ENCODE results near the gene PTPRN2. TPM values are rescaled to one million over a fixed set of nuclear protein-coding genes. Genes with fewer than 3 reads are reported as not detected.

PTPRN2 gene
- total and polyA plus RNA-seq, 7 donors: 3.2 to 7.1 (median 5.5) TPM

DNA sequence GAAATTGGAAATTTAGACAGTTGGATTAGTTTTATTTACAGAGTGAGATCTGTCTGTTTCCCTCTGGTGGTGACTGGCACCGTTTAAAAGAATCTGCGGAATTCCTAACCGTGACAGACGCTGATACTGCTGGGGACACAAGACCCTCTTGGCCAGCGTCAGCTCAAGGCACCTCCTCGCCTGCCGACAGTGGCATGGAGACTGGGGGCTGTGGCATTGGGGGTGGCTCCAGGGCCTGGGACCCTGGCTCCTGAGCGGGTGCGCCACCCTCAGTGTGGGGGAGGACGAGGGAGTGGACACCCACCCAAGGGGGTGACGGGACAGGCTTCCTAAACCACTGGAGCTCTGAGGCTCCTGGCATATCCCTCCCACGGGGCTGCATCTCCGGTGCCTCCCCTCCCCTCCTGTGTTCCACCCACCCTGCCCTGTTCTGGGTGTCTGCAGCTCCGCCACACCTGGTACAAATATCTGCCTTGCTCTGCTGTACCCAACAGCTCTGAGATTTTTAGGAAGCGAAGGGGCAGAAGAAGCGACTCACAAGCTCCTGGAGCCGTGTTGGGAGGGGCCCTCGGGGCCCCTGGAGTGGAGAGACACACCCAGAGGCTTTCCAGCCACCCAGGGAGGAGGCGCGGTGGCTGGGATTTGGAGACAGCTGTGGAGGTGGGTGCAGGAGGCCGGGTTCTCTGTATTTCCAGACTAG, 1072.1 kb downstream of the PTPRN2 start:
- no peak overlapping the region for H3K27ac ChIP-seq
- no peak overlapping the region for H3K4me3 ChIP-seq
- no peaks in the 10 kb centered on the region for H3K4me1 ChIP-seq
- TF ChIP-seq POLR2A (IDR thresholded peaks at IDR 0.05): no peak
- TF ChIP-seq POLR2AphosphoS5 (IDR thresholded peaks at IDR 0.05): no peak
- TF ChIP-seq, protein P1, sequence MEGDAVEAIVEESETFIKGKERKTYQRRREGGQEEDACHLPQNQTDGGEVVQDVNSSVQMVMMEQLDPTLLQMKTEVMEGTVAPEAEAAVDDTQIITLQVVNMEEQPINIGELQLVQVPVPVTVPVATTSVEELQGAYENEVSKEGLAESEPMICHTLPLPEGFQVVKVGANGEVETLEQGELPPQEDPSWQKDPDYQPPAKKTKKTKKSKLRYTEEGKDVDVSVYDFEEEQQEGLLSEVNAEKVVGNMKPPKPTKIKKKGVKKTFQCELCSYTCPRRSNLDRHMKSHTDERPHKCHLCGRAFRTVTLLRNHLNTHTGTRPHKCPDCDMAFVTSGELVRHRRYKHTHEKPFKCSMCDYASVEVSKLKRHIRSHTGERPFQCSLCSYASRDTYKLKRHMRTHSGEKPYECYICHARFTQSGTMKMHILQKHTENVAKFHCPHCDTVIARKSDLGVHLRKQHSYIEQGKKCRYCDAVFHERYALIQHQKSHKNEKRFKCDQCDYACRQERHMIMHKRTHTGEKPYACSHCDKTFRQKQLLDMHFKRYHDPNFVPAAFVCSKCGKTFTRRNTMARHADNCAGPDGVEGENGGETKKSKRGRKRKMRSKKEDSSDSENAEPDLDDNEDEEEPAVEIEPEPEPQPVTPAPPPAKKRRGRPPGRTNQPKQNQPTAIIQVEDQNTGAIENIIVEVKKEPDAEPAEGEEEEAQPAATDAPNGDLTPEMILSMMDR (IDR thresholded peaks at IDR 0.05): no peak
- no peak for TF ChIP-seq EP300 (IDR thresholded peaks at IDR 0.05)
- intact Hi-C loops (cut with DNase I): no loop called here
- peaks cover 0 to 3% (median 0%) of the 10 kb centered on the region in 4 donors for H3K9me3 ChIP-seq
- DNase-seq: peak; percentile 37
- no peaks in the 10 kb centered on the region for H3K36me3 ChIP-seq
- WGBS, 2 donors: 52 to 73% methylated on average over 21 of the region's 21 CpGs
- peaks cover 0 to 20% (median 0%) of the 10 kb centered on the region in 3 donors for H3K27me3 ChIP-seq

DNA sequence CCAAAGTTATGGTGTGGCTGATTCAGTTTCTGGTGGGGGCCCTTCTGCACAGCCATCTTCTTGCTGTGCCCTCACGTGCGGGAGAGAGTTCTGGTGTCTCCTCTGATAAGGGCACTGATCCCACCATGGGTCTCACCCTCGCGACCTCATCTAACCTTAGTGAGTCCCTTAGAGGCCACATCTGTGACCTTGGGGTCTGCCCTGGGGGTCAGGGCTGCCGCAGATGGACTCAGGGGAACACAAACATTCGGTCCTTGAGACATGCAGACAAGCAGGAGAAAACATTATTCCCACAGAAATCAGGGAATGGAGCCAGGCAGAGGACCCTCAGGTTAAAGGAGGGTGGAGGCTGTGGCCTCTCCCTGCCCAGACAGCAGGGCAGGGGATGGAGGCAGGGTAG, 1072.9 kb downstream of the PTPRN2 start:
- intact Hi-C loops (cut with DNase I): no loop called here
- WGBS, 2 donors: 68 to 77% methylated on average over 6 of the region's 6 CpGs
- H3K4me3 ChIP-seq: no peak overlapping the region
- H3K27me3 ChIP-seq: peaks cover 0 to 17% (median 0%) of the 10 kb centered on the region in 3 donors
- no peaks in the 10 kb centered on the region for H3K4me1 ChIP-seq
- TF ChIP-seq POLR2A (IDR thresholded peaks at IDR 0.05): no peak
- TF ChIP-seq POLR2AphosphoS5 (IDR thresholded peaks at IDR 0.05): no peak
- no peak for TF ChIP-seq EP300 (IDR thresholded peaks at IDR 0.05)
- TF ChIP-seq, protein P1 (IDR thresholded peaks at IDR 0.05): no peak
- H3K36me3 ChIP-seq: no peaks in the 10 kb centered on the region
- H3K9me3 ChIP-seq: peaks cover 0 to 3% (median 0%) of the 10 kb centered on the region in 4 donors
- DNase-seq: no peak
- no peak overlapping the region for H3K27ac ChIP-seq

DNA sequence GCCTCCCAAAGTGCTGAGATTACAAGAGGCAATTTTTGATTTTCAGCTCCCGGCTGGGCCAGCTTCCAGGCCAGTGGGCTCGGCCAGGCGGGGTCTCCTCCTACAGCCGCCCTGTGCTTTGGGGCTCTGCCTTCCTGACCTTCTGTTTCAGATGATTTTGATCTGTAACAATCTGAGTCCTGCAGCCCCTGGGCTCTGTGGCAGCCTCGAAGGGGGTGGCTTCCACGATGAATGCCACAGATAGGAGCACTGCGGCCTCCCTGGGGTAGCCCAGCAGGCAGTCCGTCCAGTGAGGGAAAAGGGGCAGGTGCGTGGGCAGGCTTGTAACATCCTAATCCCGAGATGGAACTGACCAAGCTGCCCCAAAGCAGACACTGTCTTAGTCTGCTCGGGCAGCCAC, 1073.3 kb downstream of the PTPRN2 start:
- Histone ChIP-seq H3K27me3 (peaks cover 0 to 17% (median 0%) of the 10 kb centered on the region in 3 donors), H3K4me3 (no peak overlapping the region), H3K36me3 (no peaks in the 10 kb centered on the region), H3K4me1 (no peaks in the 10 kb centered on the region), H3K9me3 (peaks cover 0 to 3% (median 0%) of the 10 kb centered on the region in 4 donors), H3K27ac (no peak overlapping the region)
- no peak for DNase-seq
- no peak for TF ChIP-seq POLR2AphosphoS5 (IDR thresholded peaks at IDR 0.05)
- intact Hi-C loops (cut with DNase I): no loop called here
- whole genome bisulfite sequencing, 2 donors: 80 to 84% methylated on average over 11 of the region's 11 CpGs

DNA sequence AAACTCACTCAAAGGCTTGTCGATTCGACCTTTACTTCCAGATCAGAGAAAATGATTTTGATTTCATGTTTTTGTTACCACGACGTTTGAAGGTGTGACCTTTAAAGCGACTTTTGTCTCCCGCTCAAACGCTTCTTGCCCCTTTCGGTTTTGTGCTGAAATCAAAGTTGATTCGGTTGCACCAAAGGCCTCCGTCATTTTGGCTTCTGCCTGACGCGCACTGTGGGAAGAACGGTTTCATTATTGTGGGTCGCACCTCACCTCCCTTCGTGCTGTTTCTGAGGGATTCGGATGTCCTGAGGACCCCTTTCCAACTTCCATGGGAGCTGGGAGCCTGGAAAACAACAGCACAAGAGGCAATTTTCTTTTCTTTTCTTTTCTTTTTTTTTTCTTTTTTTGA, 1073.9 kb downstream of the PTPRN2 start:
- Histone ChIP-seq H3K4me3 (no peak overlapping the region), H3K27me3 (peaks cover 0 to 17% (median 2%) of the 10 kb centered on the region in 3 donors), H3K9me3 (peaks cover 0 to 3% (median 0%) of the 10 kb centered on the region in 4 donors), H3K36me3 (no peaks in the 10 kb centered on the region), H3K27ac (no peak overlapping the region), H3K4me1 (no peaks in the 10 kb centered on the region)
- no peak for TF ChIP-seq POLR2AphosphoS5 (IDR thresholded peaks at IDR 0.05)
- TF ChIP-seq EP300 (IDR thresholded peaks at IDR 0.05): no peak
- TF ChIP-seq POLR2A (IDR thresholded peaks at IDR 0.05): no peak
- TF ChIP-seq, protein P1 (IDR thresholded peaks at IDR 0.05): no peak
- intact Hi-C loops (cut with DNase I): no loop called here
- WGBS, 2 donors: 89 to 91% methylated on average over 16 of the region's 16 CpGs
- no peak for DNase-seq

DNA sequence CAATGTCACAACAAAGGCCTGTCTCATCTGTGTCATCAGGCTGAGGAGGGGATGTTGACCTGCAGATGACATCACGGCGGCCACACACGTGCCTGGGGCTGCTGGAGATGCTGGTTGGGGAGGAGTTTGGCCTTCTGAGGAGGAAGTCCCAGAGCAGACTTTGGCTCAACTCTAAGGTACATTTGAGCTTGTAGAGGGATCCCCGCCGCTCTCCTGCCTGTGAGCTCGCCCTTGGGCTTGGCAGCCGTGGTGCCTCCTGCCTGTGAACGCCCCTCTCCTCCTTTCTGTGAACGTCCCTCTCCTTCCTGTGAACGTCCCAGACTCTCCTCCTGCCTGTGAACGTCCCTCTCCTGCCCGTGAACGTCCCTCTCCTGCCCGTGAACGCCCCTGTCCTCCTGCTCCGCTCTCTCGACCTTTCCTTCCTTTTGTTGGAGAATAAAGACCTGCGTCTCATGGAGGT, 1074.4 kb downstream of the PTPRN2 start:
- peaks cover 0 to 3% (median 0%) of the 10 kb centered on the region in 4 donors for H3K9me3 ChIP-seq
- H3K36me3 ChIP-seq: no peaks in the 10 kb centered on the region
- TF ChIP-seq POLR2AphosphoS5 (IDR thresholded peaks at IDR 0.05): no peak
- TF ChIP-seq, protein P1 (IDR thresholded peaks at IDR 0.05): no peak
- no peak for TF ChIP-seq POLR2A (IDR thresholded peaks at IDR 0.05)
- TF ChIP-seq EP300 (IDR thresholded peaks at IDR 0.05): no peak
- no peak overlapping the region for H3K4me3 ChIP-seq
- H3K4me1 ChIP-seq: no peaks in the 10 kb centered on the region
- H3K27me3 ChIP-seq: peaks cover 0 to 22% (median 7%) of the 10 kb centered on the region in 3 donors
- no peak overlapping the region for H3K27ac ChIP-seq
- DNase-seq: no peak
- WGBS, 2 donors: 62 to 64% methylated on average over 18 of the region's 18 CpGs
- intact Hi-C loops (cut with DNase I): no loop called here

Measured in sigmoid colon (tissue), 7 donors.